HG03521 (cell line): ENCODE data around the gene PARP9.

Source experiments
- ATAC-seq: cut with Tn5 transposase; IDR thresholded peaks from one replicate; pipeline ENCODE4 v1.9.1; 2021; ENCODE audit warnings: mild to moderate bottlenecking, moderate library complexity; ENCODE audit not compliant: unreplicated experiment

The PARP9 gene

GRCh38 chr3:122493296-122493695, 70.8 kb downstream of the PARP9 start:
- no peak for ATAC-seq

DNA sequence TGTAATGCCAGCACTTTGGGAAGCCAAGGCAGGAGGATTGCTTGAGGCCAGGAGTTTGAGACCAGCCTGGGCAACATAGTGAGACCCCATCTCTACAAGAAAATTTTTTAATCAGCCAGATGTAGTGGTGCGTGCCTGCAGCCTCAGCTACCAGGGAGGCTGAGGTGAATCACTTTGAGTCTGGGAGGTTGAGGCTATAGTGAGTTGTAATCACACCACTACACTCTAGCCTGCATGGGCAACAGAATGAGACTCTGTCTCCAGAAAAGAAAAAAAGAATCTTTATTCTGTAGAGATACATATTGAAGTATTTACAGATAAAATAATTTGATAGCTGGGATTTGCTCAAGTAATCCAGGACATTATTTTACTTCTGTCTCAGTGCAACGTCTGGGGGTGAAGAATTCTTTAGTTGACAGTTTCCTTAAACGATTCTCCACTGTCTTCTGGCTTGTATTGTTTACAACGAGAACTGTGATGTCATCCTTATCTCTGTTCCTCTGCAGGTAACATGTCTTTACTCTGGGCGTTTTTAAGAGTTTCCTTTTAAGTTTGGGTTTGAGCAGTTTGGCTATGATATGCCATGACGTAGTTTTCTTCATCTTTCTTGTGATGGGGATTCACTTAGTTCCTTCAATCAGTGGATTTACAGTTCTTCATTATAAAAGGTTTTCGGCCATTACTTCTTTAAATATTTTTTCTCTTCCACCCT, 75.7 kb downstream of the PARP9 start:
- no peak for ATAC-seq

DNA sequence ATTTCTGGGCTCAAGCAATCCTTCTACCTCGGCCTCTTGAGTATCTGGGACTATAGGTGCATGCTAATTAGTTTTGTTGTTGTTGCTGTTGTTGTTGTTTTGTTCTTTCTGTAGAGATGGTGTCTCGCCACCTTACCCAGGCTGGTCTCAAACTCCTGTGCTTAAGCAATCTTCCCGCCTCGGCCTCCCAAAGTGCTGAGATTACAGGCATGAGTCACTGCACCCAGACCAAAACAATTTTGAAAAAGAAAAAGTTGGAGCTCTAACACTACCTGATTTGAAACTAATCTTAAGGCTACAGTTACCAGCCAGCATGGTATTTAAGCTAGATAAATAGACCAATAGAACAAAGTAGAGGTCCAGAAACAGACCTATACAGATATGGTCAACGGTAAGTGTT, 79.1 kb downstream of the PARP9 start:
- ATAC-seq: no peak

GRCh38 chr3:122481390-122481789, 82.7 kb downstream of the PARP9 start:
- ATAC-seq: no peak
